Peyer's patch (tissue), 4 donors: ENCODE measurements around the gene RGS13. TPM values are rescaled to one million over a fixed set of nuclear protein-coding genes. Genes with fewer than 3 reads are reported as not detected.

Source experiments
- DNase-seq, 3 donors: peaks; one replicate each; pipeline ENCODE4 v3.0.0-alpha.2; 2017 to 2019
- H3K27ac ChIP-seq, 4 donors: fragments of 200-600 bp; sonication (generic); one replicate each; pipeline ENCODE4 v1.5.1; 2016 to 2019
- H3K27me3 ChIP-seq, 2 donors: fragments of 200-600 bp; sonication (generic); one replicate each; pipeline ENCODE4 v1.5.1; 2019
- H3K36me3 ChIP-seq, 3 donors: fragments of 200-600 bp; sonication (generic); one replicate each; pipeline ENCODE4 v1.5.1; 2016 to 2019
- H3K4me1 ChIP-seq, 4 donors: fragments of 200-600 bp; sonication (generic); one replicate each; pipeline ENCODE4 v1.5.1; 2016 to 2019
- H3K4me3 ChIP-seq, 4 donors: fragments of 200-600 bp; sonication (generic); 1 replicate in 3 of 4; 2 replicates in 1 of 4; pipeline ENCODE4 v1.5.1; 2016 to 2019; ENCODE audit warnings: mild to moderate bottlenecking in 1 of 4
- H3K9me3 ChIP-seq, 4 donors: fragments of 200-600 bp; sonication (generic); one replicate each; pipeline ENCODE4 v1.5.1; 2016 to 2019; ENCODE audit warnings: mild to moderate bottlenecking in 1 of 4
- POLR2A ChIP-seq, 2 donors: fragments of 450-650 bp; IDR thresholded peaks; one replicate each; pipeline ENCODE4 v1.5.1; 2017; ENCODE audit warnings: antibody characterized with exemption in 2 of 2, mild to moderate bottlenecking in 2 of 2, moderate library complexity in 2 of 2
- total RNA-seq, 4 donors: library from RNA; depleted of rRNA; stranded (reverse); fragments of >200 nt; gene quantifications; one replicate each; pipeline ENCODE4 v1.1.0, GENCODE V29; 2016
- TF ChIP-seq, protein P1 (sequence below), 6 experiments: fragments of 450-650 bp in 4 of 6; fragments of 200-600 bp in 2 of 6; sonication (generic) in 1 of 6; IDR thresholded peaks; one replicate each; pipeline ENCODE4 v1.5.1; 2017 to 2019; ENCODE audit warnings: antibody characterized with exemption in 6 of 6, mild to moderate bottlenecking in 3 of 6, moderate library complexity in 1 of 6

Gene RGS13
- total RNA-seq, 4 donors from 2014 or later = 3.1 to 11.9 (median 6.6) TPM; not detected in 1

GRCh38 chr1:192632188-192632587 lies 3.8 kb upstream of the RGS13 start:
- no peaks in the 10 kb centered on the region for H3K27me3 ChIP-seq
- no peaks in the 10 kb centered on the region for H3K9me3 ChIP-seq
- H3K4me3 ChIP-seq = no peak overlapping the region
- no peaks in the 10 kb centered on the region for H3K36me3 ChIP-seq
- no peak for DNase-seq
- no peak for TF ChIP-seq POLR2A (IDR thresholded peaks at IDR 0.05)
- TF ChIP-seq, protein P1, sequence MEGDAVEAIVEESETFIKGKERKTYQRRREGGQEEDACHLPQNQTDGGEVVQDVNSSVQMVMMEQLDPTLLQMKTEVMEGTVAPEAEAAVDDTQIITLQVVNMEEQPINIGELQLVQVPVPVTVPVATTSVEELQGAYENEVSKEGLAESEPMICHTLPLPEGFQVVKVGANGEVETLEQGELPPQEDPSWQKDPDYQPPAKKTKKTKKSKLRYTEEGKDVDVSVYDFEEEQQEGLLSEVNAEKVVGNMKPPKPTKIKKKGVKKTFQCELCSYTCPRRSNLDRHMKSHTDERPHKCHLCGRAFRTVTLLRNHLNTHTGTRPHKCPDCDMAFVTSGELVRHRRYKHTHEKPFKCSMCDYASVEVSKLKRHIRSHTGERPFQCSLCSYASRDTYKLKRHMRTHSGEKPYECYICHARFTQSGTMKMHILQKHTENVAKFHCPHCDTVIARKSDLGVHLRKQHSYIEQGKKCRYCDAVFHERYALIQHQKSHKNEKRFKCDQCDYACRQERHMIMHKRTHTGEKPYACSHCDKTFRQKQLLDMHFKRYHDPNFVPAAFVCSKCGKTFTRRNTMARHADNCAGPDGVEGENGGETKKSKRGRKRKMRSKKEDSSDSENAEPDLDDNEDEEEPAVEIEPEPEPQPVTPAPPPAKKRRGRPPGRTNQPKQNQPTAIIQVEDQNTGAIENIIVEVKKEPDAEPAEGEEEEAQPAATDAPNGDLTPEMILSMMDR (IDR thresholded peaks at IDR 0.05) = no peak
- no peaks in the 10 kb centered on the region for H3K4me1 ChIP-seq
- no peak overlapping the region for H3K27ac ChIP-seq

DNA sequence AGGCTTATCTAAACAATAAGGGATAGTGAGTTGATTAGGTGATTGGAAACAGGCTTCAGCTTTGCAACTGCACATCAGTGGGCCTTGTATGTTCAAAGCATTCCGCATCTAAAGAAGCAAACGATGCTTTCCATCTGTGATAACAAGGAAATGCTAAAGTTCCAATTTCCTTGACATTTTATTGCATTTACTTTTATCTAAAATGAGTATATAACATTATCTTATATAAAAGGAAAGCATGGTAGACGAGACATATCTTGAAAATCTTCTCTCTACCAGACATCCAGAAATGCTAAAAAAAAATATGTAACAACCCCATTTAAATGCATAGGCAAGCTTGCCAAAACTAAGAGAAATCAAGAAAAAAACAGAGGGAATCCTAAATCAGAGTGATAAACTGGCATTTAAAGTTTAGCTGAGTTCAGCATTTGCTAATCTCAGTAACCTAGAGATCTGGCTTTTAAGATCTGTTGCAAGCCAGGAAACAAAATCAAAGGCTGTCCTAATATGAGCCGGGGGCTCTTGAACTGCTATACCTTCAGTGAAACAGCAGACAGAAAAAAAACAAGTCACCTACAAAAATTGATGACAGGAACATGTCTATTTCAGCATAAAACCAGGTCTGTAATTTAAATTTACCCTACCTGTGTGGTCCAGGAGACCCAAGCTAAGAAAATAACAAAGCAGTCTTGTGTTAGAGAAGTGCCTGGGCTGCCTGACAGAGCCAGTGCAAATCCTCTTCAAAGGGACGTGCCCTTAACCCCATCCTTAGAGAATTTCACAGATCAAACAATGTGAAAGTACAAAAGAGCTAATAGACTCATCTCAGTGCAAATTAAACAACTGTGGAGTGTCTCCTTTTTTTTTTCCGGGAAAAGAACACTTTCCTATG lies 3.1 kb upstream of the RGS13 start:
- H3K4me1 ChIP-seq = no peaks in the 10 kb centered on the region
- DNase-seq = no peak
- H3K36me3 ChIP-seq = no peaks in the 10 kb centered on the region
- no peak overlapping the region for H3K4me3 ChIP-seq
- TF ChIP-seq, protein P1 (IDR thresholded peaks at IDR 0.05) = no peak
- no peak for TF ChIP-seq POLR2A (IDR thresholded peaks at IDR 0.05)
- H3K9me3 ChIP-seq = no peaks in the 10 kb centered on the region
- no peaks in the 10 kb centered on the region for H3K27me3 ChIP-seq
- H3K27ac ChIP-seq = no peak overlapping the region

GRCh38 chr1:192633533-192634253 lies 2.3 kb upstream of the RGS13 start:
- H3K36me3 ChIP-seq = no peaks in the 10 kb centered on the region
- DNase-seq = no peak
- H3K9me3 ChIP-seq = no peaks in the 10 kb centered on the region
- no peaks in the 10 kb centered on the region for H3K4me1 ChIP-seq
- no peak for TF ChIP-seq POLR2A (IDR thresholded peaks at IDR 0.05)
- TF ChIP-seq, protein P1 (IDR thresholded peaks at IDR 0.05) = no peak
- H3K27me3 ChIP-seq = no peaks in the 10 kb centered on the region
- no peak overlapping the region for H3K4me3 ChIP-seq
- H3K27ac ChIP-seq = no peak overlapping the region

DNA sequence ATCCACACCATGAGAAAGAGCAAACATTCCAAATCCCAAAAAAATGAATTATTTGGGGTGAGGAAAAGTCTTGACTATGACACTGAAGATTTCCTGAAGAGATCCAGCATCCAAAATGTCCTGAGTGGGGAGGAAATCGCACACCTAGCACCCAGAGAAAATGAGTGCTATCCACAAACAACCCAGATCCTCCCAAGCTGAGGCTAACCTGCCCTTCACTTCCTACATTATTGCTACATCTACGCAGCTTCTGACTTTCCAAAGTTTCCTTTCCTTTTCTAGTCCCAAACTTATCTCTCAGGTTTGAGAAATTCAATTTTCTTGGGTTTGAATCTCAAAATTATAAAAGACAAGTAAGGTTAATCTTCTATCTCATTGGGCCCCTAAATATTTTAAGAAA lies 906 bp upstream of the RGS13 start:
- DNase-seq = no peak
- H3K36me3 ChIP-seq = no peaks in the 10 kb centered on the region

GRCh38 chr1:192639607-192640368 lies 3.8 kb downstream of the RGS13 start:
- H3K9me3 ChIP-seq = no peaks in the 10 kb centered on the region
- peaks cover 0 to 5% (median 0%) of the 10 kb centered on the region in 4 donors for H3K4me1 ChIP-seq
- TF ChIP-seq, protein P1 (IDR thresholded peaks at IDR 0.05) = no peak
- no peak for TF ChIP-seq POLR2A (IDR thresholded peaks at IDR 0.05)
- no peak overlapping the region for H3K4me3 ChIP-seq
- H3K36me3 ChIP-seq = no peaks in the 10 kb centered on the region
- H3K27ac ChIP-seq = no peak overlapping the region
- no peaks in the 10 kb centered on the region for H3K27me3 ChIP-seq
- DNase-seq = no peak

More for the DNA sequence above, 906 bp upstream of the RGS13 start:
- H3K4me1 ChIP-seq = peaks cover 0 to under 1% (median 0%) of the 10 kb centered on the region in 4 donors
- no peaks in the 10 kb centered on the region for H3K27me3 ChIP-seq
- no peak overlapping the region for H3K27ac ChIP-seq
- H3K4me3 ChIP-seq = no peak overlapping the region
- no peak for TF ChIP-seq POLR2A (IDR thresholded peaks at IDR 0.05)
- TF ChIP-seq, protein P1 (IDR thresholded peaks at IDR 0.05) = no peak
- no peaks in the 10 kb centered on the region for H3K9me3 ChIP-seq
